ENCODE results near the gene EHBP1L1.
A peak's percentile ranks its signal among the peaks of the same experiment; 100 is the strongest.

Gene EHBP1L1

GRCh38 chr11:65546217-65546958 is 29.5 kb upstream of the EHBP1L1 start:
- DNase-seq (ENCODE audit: low read depth, low spot score) = peak; percentile 77

GRCh38 chr11:65547446-65548125 is 28.3 kb upstream of the EHBP1L1 start:
- no peak for DNase-seq (ENCODE audit: low read depth, low spot score)

GRCh38 chr11:65548395-65548794 is 27.5 kb upstream of the EHBP1L1 start:
- no peak for DNase-seq (ENCODE audit: low read depth, low spot score)

DNA sequence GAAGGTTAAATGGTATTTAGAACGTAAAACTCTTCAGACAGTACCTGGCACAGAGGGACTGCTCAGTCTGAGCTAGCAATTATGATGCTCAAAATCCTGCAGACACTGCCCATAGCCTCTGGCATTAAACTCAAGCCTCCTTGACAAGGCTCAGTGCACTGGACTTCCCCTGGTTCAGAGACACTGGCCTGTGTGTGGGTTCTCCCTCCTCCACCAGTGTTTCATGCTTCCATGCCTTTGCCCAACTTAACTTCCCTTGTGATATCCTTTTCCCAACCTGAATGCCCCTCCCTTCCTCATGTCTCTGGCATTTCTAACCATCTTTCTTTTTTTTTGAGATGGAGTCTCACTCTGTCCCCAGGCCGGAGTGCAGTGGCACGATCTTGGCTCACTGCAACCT is 26.8 kb upstream of the EHBP1L1 start:
- DNase-seq (ENCODE audit: low read depth, low spot score) = no peak

- DNase-seq (ENCODE audit: low read depth, low spot score) = peak; percentile 64
These were observed 24.1 kb upstream of the EHBP1L1 start for GRCh38 chr11:65551572-65552387.

GRCh38 chr11:65552388-65552951 is 23.4 kb upstream of the EHBP1L1 start:
- DNase-seq (ENCODE audit: low read depth, low spot score) = no peak

DNA sequence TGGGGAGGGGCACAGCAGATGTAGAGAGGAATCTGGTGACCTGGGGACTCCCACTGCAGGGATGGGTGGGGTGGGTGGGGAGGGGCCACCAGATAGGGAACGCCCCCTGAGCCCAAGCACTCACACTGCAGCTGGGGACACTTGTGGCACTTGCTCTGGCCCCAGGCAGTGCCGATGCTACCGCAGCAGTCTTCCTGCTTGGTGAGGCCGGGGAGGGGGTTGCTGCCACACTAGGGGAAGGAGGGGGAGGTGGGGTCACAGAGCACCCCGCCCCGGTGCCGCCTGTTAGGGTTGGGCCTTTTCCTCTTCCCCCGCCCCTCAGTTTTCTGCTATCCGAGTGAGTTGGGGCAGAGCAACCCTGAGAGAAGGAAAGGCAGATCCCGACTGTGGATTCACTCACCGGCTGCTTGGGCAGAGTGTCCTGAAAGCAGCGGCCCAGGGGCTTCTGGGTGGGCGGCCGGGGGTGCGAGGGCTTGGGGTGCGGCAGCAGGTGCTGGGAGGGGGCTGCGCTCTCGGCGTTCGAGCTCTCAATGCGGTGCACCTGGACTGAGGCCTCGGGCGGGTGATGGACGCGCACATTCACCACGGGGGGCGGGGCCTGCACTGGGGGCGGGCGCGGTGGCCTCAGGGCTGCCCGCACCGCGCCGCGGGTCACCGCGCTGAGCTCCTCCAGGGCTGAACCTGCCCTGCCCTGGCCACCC is 22.4 kb upstream of the EHBP1L1 start:
- DNase-seq (ENCODE audit: low read depth, low spot score) = no peak

DNA sequence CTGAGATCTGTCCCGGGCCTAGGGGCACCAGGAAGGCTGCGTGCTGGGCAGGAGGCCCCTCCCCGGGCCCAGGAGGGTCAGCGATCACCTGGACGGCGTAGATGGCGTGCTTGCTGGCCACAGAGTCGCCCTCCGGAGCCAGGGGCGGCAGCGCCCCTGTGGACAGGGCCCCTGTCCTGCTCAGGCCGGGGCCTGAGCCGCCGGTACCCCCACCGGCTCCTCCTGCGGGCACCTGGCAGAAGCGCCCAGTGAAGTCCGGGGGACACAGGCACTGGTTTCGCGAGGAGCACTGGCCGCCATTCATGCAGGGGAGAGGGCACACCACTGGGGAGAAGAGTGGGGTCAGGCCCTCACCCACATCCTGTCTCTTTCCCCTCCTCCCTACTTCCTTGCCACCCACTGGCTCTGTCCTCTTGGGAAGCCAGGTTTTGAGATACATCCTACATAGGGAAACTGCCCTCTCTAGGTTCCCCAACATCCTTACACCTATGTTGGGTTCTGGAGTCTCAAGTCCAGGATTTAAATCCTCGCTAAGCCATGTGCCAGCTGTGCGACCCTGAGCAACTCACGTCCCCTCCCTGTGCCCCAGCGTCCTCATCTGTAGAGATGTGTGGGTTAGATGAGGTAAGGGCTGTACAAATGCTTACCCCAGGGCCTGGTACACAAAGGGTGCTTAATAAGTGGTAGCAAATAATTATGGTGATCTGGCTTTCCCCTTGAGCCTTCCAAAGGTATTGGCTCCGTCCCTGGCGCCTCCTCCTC is 21.6 kb upstream of the EHBP1L1 start:
- DNase-seq (ENCODE audit: low read depth, low spot score) = no peak

DNA sequence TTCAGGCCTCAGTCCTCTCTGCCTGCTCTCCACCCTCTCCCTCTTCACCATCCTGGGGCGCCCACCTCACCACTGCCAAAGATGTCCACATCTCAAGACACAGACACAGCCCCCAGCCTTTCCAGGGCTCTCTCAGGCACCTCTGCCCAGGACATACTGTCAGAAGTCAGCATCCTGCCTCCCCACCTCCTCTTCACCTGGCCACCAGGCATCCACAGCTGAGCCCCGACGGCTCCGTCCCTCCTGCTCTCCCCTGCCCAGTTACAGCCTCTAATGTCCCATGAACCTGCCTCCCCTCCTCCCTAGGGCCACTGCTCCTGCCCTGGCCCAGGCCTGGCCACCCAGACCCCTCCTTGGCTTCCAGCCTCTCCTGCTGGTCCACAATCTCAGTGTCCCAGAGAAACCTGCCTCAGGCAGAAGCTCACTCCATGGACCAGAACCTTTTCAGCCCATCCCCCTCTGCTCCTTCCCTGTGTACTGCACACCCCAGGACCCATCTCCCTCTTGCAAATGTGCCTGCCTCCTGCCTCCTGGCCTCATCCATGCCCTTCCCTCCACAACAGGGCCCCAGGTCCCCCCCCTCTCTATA is 20.9 kb upstream of the EHBP1L1 start:
- DNase-seq (ENCODE audit: low read depth, low spot score) = no peak

GRCh38 chr11:65555693-65556231 is 20.1 kb upstream of the EHBP1L1 start:
- no peak for DNase-seq (ENCODE audit: low read depth, low spot score)

DNA sequence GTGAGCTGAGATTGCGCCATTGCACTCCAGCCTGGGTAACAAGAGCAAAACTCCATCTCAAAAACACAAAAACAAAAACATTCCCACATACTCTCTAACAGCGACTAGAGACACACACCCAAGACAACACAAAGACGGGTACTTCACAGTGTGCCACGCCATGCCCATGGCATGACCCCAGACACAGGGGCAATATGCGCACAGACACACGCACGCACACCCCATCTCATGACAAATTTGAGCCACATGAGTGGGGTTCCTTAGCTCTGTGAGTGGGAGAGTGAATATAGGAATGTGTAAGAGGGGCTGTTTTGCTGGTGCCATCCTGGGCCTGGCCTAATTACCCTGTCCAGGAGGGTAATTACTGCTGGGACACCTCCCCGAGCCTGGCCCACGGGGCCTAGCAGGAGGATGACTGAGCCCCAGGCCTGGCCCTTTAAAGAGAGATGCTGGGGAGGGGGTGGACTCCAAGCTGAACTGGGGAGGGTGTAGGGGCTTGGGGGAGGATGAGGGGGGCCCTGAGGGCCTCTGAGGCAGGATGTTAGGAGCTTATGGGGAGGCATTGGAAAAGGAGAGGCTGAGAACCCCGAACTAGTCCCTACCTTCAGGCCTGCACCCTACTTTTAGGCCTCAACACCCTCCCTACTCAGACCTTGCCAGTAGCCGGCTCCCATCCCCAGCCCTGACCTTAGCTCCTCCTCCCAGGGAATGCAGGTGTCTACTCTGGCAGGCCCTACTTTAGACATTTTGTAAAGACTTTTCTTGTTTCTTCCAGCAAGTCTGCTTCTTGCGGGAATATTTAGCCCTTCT is 19.2 kb upstream of the EHBP1L1 start:
- DNase-seq (ENCODE audit: low read depth, low spot score) = no peak

GRCh38 chr11:65557280-65558001 is 18.4 kb upstream of the EHBP1L1 start:
- DNase-seq (ENCODE audit: low read depth, low spot score) = no peak

- DNase-seq (ENCODE audit: low read depth, low spot score) = no peak
These were observed 17.6 kb upstream of the EHBP1L1 start, which contains the start of gene LTBP3 for GRCh38 chr11:65558002-65558929. Gene LTBP3, minus strand, starts transcription at chr11:65558359. Its CDS starts 400 bp downstream, at chr11:65557959.

DNA sequence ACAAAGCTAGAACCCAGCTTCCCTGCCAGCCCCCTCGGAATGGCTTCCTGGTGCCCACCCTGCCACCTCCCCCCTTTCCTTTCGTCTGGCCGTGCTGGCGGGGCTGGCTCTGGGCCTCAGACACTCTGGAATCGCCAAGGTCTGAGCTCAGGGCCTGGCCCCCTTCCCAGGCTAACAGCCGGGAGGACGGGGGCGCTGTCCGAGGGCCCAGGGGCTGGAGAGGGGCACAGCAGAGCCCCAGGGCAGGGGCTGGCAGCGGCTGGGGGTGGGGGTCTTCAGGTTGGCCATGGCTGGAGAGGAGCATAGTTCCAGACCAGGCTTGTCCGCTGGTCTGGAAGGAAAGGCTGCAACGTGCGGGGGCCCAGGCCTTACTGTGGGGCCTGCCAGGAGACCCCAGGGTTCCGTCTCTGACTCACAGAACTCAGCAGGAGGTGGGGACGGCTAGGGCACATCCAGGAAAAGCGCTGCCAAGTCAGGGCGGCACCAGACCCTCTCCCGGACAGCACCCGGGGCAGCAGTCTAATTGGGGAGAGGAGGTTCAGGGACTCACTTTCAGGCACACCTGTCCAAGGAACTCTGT is 16.8 kb upstream of the EHBP1L1 start:
- no peak for DNase-seq (ENCODE audit: low read depth, low spot score)

DNA sequence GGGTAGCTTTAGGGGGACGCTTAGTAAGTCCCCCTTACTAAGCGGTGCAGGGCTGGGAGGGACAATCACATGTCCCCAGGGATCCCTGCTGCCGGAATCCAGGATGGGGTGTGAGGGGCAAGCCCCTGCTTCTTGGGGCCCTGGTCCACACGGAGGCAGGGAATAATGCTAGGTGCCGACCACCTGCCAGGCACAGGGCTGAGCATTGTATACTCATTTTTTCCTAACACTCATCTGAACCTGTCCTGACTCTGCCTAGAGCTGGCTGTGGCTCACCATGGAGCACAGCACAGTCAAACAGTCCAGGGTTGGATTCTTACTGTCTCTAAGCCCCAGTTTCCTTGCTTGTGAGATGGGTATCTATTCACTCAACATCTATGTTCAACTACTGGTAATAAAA is 16.3 kb upstream of the EHBP1L1 start:
- DNase-seq (ENCODE audit: low read depth, low spot score) = no peak

- DNase-seq (ENCODE audit: low read depth, low spot score) = no peak
These were observed 15.8 kb upstream of the EHBP1L1 start for GRCh38 chr11:65559951-65560537.

All from ELF-1 (cell line).